ENCODE results near the gene GJC1.

Gene GJC1

GRCh38 chr17:44862278-44862914 is 32.3 kb upstream of the GJC1 start:
- no peak for TF ChIP-seq ARNTL (CRISPR knock-in tag; IDR thresholded peaks at IDR 0.05; ENCODE audit: borderline replicate concordance, low read depth)
- no peak for TF ChIP-seq CSDC2 (CRISPR knock-in tag; IDR thresholded peaks at IDR 0.05)
- no peak for TF ChIP-seq SNAI2 (CRISPR knock-in tag; IDR thresholded peaks at IDR 0.05)
- TF ChIP-seq, protein P1, sequence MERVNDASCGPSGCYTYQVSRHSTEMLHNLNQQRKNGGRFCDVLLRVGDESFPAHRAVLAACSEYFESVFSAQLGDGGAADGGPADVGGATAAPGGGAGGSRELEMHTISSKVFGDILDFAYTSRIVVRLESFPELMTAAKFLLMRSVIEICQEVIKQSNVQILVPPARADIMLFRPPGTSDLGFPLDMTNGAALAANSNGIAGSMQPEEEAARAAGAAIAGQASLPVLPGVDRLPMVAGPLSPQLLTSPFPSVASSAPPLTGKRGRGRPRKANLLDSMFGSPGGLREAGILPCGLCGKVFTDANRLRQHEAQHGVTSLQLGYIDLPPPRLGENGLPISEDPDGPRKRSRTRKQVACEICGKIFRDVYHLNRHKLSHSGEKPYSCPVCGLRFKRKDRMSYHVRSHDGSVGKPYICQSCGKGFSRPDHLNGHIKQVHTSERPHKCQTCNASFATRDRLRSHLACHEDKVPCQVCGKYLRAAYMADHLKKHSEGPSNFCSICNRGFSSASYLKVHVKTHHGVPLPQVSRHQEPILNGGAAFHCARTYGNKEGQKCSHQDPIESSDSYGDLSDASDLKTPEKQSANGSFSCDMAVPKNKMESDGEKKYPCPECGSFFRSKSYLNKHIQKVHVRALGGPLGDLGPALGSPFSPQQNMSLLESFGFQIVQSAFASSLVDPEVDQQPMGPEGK (CRISPR knock-in tag; IDR thresholded peaks at IDR 0.05; ENCODE audit: borderline replicate concordance), result no peak
- TF ChIP-seq, protein P2, sequence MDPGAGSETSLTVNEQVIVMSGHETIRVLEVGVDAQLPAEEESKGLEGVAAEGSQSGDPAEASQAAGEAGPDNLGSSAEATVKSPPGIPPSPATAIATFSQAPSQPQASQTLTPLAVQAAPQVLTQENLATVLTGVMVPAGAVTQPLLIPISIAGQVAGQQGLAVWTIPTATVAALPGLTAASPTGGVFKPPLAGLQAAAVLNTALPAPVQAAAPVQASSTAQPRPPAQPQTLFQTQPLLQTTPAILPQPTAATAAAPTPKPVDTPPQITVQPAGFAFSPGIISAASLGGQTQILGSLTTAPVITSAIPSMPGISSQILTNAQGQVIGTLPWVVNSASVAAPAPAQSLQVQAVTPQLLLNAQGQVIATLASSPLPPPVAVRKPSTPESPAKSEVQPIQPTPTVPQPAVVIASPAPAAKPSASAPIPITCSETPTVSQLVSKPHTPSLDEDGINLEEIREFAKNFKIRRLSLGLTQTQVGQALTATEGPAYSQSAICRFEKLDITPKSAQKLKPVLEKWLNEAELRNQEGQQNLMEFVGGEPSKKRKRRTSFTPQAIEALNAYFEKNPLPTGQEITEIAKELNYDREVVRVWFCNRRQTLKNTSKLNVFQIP (CRISPR knock-in tag; IDR thresholded peaks at IDR 0.05; ENCODE audit: borderline replicate concordance, low read depth), result no peak
- TF ChIP-seq ZC3H10 (CRISPR knock-in tag; IDR thresholded peaks at IDR 0.05), result no peak
- TF ChIP-seq, protein P3, sequence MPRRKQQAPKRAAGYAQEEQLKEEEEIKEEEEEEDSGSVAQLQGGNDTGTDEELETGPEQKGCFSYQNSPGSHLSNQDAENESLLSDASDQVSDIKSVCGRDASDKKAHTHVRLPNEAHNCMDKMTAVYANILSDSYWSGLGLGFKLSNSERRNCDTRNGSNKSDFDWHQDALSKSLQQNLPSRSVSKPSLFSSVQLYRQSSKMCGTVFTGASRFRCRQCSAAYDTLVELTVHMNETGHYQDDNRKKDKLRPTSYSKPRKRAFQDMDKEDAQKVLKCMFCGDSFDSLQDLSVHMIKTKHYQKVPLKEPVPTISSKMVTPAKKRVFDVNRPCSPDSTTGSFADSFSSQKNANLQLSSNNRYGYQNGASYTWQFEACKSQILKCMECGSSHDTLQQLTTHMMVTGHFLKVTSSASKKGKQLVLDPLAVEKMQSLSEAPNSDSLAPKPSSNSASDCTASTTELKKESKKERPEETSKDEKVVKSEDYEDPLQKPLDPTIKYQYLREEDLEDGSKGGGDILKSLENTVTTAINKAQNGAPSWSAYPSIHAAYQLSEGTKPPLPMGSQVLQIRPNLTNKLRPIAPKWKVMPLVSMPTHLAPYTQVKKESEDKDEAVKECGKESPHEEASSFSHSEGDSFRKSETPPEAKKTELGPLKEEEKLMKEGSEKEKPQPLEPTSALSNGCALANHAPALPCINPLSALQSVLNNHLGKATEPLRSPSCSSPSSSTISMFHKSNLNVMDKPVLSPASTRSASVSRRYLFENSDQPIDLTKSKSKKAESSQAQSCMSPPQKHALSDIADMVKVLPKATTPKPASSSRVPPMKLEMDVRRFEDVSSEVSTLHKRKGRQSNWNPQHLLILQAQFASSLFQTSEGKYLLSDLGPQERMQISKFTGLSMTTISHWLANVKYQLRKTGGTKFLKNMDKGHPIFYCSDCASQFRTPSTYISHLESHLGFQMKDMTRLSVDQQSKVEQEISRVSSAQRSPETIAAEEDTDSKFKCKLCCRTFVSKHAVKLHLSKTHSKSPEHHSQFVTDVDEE (CRISPR knock-in tag; IDR thresholded peaks at IDR 0.05), result no peak
- TF ChIP-seq RARB (CRISPR knock-in tag; IDR thresholded peaks at IDR 0.05), result no peak
- no peak for TF ChIP-seq ESRRG (CRISPR knock-in tag; IDR thresholded peaks at IDR 0.05)
- TF ChIP-seq PPARA (CRISPR knock-in tag; IDR thresholded peaks at IDR 0.05; ENCODE audit: borderline replicate concordance), result no peak
- TF ChIP-seq GLIS3 (CRISPR knock-in tag; IDR thresholded peaks at IDR 0.05), result no peak
- no peak for TF ChIP-seq CREB5 (CRISPR knock-in tag; IDR thresholded peaks at IDR 0.05; ENCODE audit: low read depth)
- no peak for TF ChIP-seq ZNF565 (CRISPR knock-in tag; conservative IDR thresholded peaks at IDR 0.05; ENCODE audit: low read depth)
- TF ChIP-seq, protein P4, sequence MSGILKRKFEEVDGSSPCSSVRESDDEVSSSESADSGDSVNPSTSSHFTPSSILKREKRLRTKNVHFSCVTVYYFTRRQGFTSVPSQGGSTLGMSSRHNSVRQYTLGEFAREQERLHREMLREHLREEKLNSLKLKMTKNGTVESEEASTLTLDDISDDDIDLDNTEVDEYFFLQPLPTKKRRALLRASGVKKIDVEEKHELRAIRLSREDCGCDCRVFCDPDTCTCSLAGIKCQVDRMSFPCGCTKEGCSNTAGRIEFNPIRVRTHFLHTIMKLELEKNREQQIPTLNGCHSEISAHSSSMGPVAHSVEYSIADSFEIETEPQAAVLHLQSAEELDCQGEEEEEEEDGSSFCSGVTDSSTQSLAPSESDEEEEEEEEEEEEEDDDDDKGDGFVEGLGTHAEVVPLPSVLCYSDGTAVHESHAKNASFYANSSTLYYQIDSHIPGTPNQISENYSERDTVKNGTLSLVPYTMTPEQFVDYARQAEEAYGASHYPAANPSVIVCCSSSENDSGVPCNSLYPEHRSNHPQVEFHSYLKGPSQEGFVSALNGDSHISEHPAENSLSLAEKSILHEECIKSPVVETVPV (CRISPR knock-in tag; IDR thresholded peaks at IDR 0.05), result no peak
- no peak for ATAC-seq

- ATAC-seq, result no peak
- no peak for TF ChIP-seq TOX (CRISPR knock-in tag; IDR thresholded peaks at IDR 0.05; ENCODE audit: borderline replicate concordance)
- TF ChIP-seq RARB (CRISPR knock-in tag; IDR thresholded peaks at IDR 0.05), result no peak
- no peak for TF ChIP-seq CSDC2 (CRISPR knock-in tag; IDR thresholded peaks at IDR 0.05)
- TF ChIP-seq ISL1 (CRISPR knock-in tag; IDR thresholded peaks at IDR 0.05), result no peak
- TF ChIP-seq ARNTL (CRISPR knock-in tag; IDR thresholded peaks at IDR 0.05; ENCODE audit: borderline replicate concordance, low read depth), result no peak
- TF ChIP-seq ZFP3 (CRISPR knock-in tag; IDR thresholded peaks at IDR 0.05), result no peak
- TF ChIP-seq ZFP30 (CRISPR knock-in tag; IDR thresholded peaks at IDR 0.05), result no peak
- no peak for TF ChIP-seq ZNF565 (CRISPR knock-in tag; conservative IDR thresholded peaks at IDR 0.05; ENCODE audit: low read depth)
- no peak for TF ChIP-seq SNAI2 (CRISPR knock-in tag; IDR thresholded peaks at IDR 0.05)
- TF ChIP-seq TCF4 (CRISPR knock-in tag; IDR thresholded peaks at IDR 0.05; ENCODE audit: borderline replicate concordance), result no peak
- no peak for TF ChIP-seq BACH2 (CRISPR knock-in tag; IDR thresholded peaks at IDR 0.05; ENCODE audit: borderline replicate concordance)
- TF ChIP-seq, protein P3 (CRISPR knock-in tag; IDR thresholded peaks at IDR 0.05), result no peak
Observed at GRCh38 chr17:44859701-44860100, 29.6 kb upstream of the GJC1 start.

Data from SK-N-SH treated with all-trans-retinoic acid at 6 μM for 48 hours (cell line).